Measurements from ENCODE around the gene USP28.
A peak's percentile ranks its signal among the peaks of the same experiment; 100 is the strongest.
"Not testable (repeated sequence)": the region's sequence is repeated elsewhere in the genome, so short reads cannot be mapped to it uniquely, and the experiment has no call there.

USP28 gene

GRCh38 chr11:113774174-113774503 is 101.2 kb downstream of the USP28 start:
- peak overlapping the region; percentile 97 to 100 for H3K27ac Mint-ChIP-seq

GRCh38 chr11:113773416-113774173 is 101.8 kb downstream of the USP28 start, which contains the start of gene ZW10:
ZW10 (minus strand) TSS chr11:113773692; CDS start chr11:113773666, 26 bp downstream.
- H3K27me3 Mint-ChIP-seq = no peaks in the 10 kb centered on the region
- peak within 1 kb of the TSS; percentile 97 to 100 for H3K27ac Mint-ChIP-seq
- H3K9me3 Mint-ChIP-seq = no peaks in the 10 kb centered on the region
- H3K4me3 Mint-ChIP-seq = peak within 1 kb of the TSS; percentile 86 to 100
- H3K4me1 Mint-ChIP-seq = peaks cover 25% of the 10 kb centered on the region
- DNase-seq (peak; percentile 89 to 94), ATAC-seq (peak; percentile 98)

More at GRCh38 chr11:113774174-113774503, 101.2 kb downstream of the USP28 start:
- no peaks in the 10 kb centered on the region for H3K27me3 Mint-ChIP-seq
- ATAC-seq (no peak), DNase-seq (no peak)
- no peaks in the 10 kb centered on the region for H3K9me3 Mint-ChIP-seq
- H3K4me3 Mint-ChIP-seq = peak overlapping the region; percentile 86 to 100
- peaks cover 25% of the 10 kb centered on the region for H3K4me1 Mint-ChIP-seq

GRCh38 chr11:113773092-113773415 is 102.3 kb downstream of the USP28 start:
- DNase-seq (no peak), ATAC-seq (no peak)
- Mint-ChIP-seq H3K4me1 (peaks cover 25% of the 10 kb centered on the region), H3K4me3 (peak overlapping the region; percentile 86 to 100), H3K27ac (peak overlapping the region; percentile 96 to 100), H3K27me3 (no peaks in the 10 kb centered on the region), H3K9me3 (no peaks in the 10 kb centered on the region)

GRCh38 chr11:113771964-113772363 is 103.4 kb downstream of the USP28 start:
- Mint-ChIP-seq H3K27ac (peak overlapping the region in 1 of 2 donors; percentile 14), H3K27me3 (no peaks in the 10 kb centered on the region)

GRCh38 chr11:113764527-113765219 is 110.7 kb downstream of the USP28 start:
- H3K4me1 Mint-ChIP-seq = peaks cover 10% of the 10 kb centered on the region
- no peak overlapping the region for H3K4me3 Mint-ChIP-seq
- no peak overlapping the region for H3K27ac Mint-ChIP-seq
- no peaks in the 10 kb centered on the region for H3K27me3 Mint-ChIP-seq
- H3K9me3 Mint-ChIP-seq = no peaks in the 10 kb centered on the region
- ATAC-seq (no peak), DNase-seq (no peak)

More at GRCh38 chr11:113771964-113772363, 103.4 kb downstream of the USP28 start:
- Mint-ChIP-seq H3K4me1 (peaks cover 25% of the 10 kb centered on the region), H3K4me3 (peak overlapping the region; percentile 86 to 100), H3K9me3 (no peaks in the 10 kb centered on the region)
- no peak for ATAC-seq
- no peak for DNase-seq

GRCh38 chr11:113763040-113763439 is 112.3 kb downstream of the USP28 start:
- H3K27ac Mint-ChIP-seq, H3K4me1 Mint-ChIP-seq, H3K9me3 Mint-ChIP-seq, DNase-seq, H3K4me3 Mint-ChIP-seq, ATAC-seq, H3K27me3 Mint-ChIP-seq: not testable (repeated sequence)

- ATAC-seq = no peak
- Mint-ChIP-seq H3K27me3 (no peaks in the 10 kb centered on the region), H3K27ac (no peak overlapping the region), H3K4me1 (peaks cover 7% of the 10 kb centered on the region), H3K9me3 (no peaks in the 10 kb centered on the region), H3K4me3 (no peak overlapping the region)
- DNase-seq = no peak
Observed at GRCh38 chr11:113760241-113760640, 115.1 kb downstream of the USP28 start.

- ATAC-seq = no peak
- Mint-ChIP-seq H3K4me1 (no peaks in the 10 kb centered on the region), H3K27ac (no peak overlapping the region), H3K9me3 (no peaks in the 10 kb centered on the region), H3K4me3 (no peak overlapping the region), H3K27me3 (no peaks in the 10 kb centered on the region)
- DNase-seq = no peak
Observed at GRCh38 chr11:113752932-113753331, 122.4 kb downstream of the USP28 start.

All from stimulated activated naive CD8-positive, alpha-beta T cell treated with anti-CD3 and anti-CD28 coated beads, Interleukin-15, amount 100 ng/mL, for 72 hours (primary cell).